WTC11 (cell line): ENCODE results near the gene ZSWIM6. TPM values are rescaled to one million over a fixed set of nuclear protein-coding genes. Genes with fewer than 3 reads are reported as not detected.

Experiments
- ATAC-seq: fragments of 200-7000 bp; cut with Tn5 transposase; 2 replicates; pipeline ENCODE4 v1.10.0; 2021; ENCODE audit warnings: mild to moderate bottlenecking, moderate library complexity
- CTCF ChIA-PET: fragments of 300-600 bp; sonication (Branson Sonifier 250); formaldehyde crosslinking; loops from one replicate; lab custom pipeline; 2021; ENCODE audit warnings: antibody characterized with exemption; lab: Charles Lee
- POLR2A ChIA-PET: fragments of 350-600 bp; sonication (Branson Sonifier 250); formaldehyde crosslinking; loops from one replicate; lab custom pipeline; 2021; ENCODE audit warnings: antibody characterized with exemption; lab: Charles Lee
- DNase-seq: peaks from one replicate; pipeline ENCODE4 v3.0.0; 2021; ENCODE audit warnings: low spot score
- H3K27ac Mint-ChIP-seq: 2 replicates; pipeline ENCODE4 v1.8.0; 2021; ENCODE audit warnings: mixed read lengths
- H3K27me3 Mint-ChIP-seq: 2 replicates; pipeline ENCODE4 v1.8.0; 2021; ENCODE audit warnings: low read depth, mild to moderate bottlenecking, moderate library complexity, mixed read lengths
- H3K36me3 Mint-ChIP-seq: 2 replicates; pipeline ENCODE4 v1.8.0; 2021; ENCODE audit warnings: mixed read lengths
- H3K4me1 Mint-ChIP-seq: 2 replicates; pipeline ENCODE4 v1.8.0; 2022; ENCODE audit warnings: mixed read lengths
- H3K4me3 Mint-ChIP-seq: 2 replicates; pipeline ENCODE4 v1.8.0; 2021; ENCODE audit warnings: mild to moderate bottlenecking, moderate library complexity, mixed read lengths
- H3K9me3 Mint-ChIP-seq: 2 replicates; pipeline ENCODE4 v1.8.0; 2021; ENCODE audit warnings: mixed read lengths
- CREB1 ChIP-seq: sonication (generic); formaldehyde crosslinking; IDR thresholded peaks from 2 replicates; pipeline ENCODE4 v1.8.0; 2023; ENCODE audit warnings: mild to moderate bottlenecking, missing genetic modification reagents
- CREM ChIP-seq: sonication (generic); formaldehyde crosslinking; IDR thresholded peaks from 2 replicates; pipeline ENCODE4 v1.8.1; 2022; ENCODE audit warnings: mild to moderate bottlenecking, missing genetic modification reagents, moderate library complexity
- EMX1 ChIP-seq: fragments of 250-450 bp; sonication (Bioruptor Pico); IDR thresholded peaks from 2 replicates; pipeline ENCODE4 v1.8.0; 2021; ENCODE audit warnings: mild to moderate bottlenecking
- ESRRA ChIP-seq: sonication (generic); formaldehyde crosslinking; IDR thresholded peaks from 2 replicates; pipeline ENCODE4 v1.8.1; 2022; ENCODE audit warnings: mild to moderate bottlenecking, missing genetic modification reagents, borderline replicate concordance
- ETV6 ChIP-seq: sonication (generic); formaldehyde crosslinking; IDR thresholded peaks from 2 replicates; pipeline ENCODE4 v1.8.1; 2022; ENCODE audit warnings: mild to moderate bottlenecking, missing genetic modification reagents
- FOXJ3 ChIP-seq: sonication (generic); formaldehyde crosslinking; IDR thresholded peaks from 2 replicates; pipeline ENCODE4 v1.9.0; 2021; ENCODE audit warnings: missing genetic modification reagents, mild to moderate bottlenecking, borderline replicate concordance
- GABPB1 ChIP-seq: sonication (generic); formaldehyde crosslinking; IDR thresholded peaks from 2 replicates; pipeline ENCODE4 v1.8.1; 2023; ENCODE audit warnings: mild to moderate bottlenecking, missing genetic modification reagents
- GRHL2 ChIP-seq: fragments of 250-450 bp; sonication (Bioruptor Pico); IDR thresholded peaks from 2 replicates; pipeline ENCODE4 v1.8.0; 2022; ENCODE audit warnings: mild to moderate bottlenecking, moderate library complexity; ENCODE audit not compliant: insufficient replicate concordance, severe bottlenecking
- GTF2I ChIP-seq: fragments of 250-450 bp; sonication (Bioruptor Pico); conservative IDR thresholded peaks from 2 replicates; pipeline ENCODE4 v1.4.0; 2021; ENCODE audit warnings: mild to moderate bottlenecking
- HMGA2 ChIP-seq: fragments of 250-450 bp; sonication (Bioruptor Pico); IDR thresholded peaks from 2 replicates; pipeline ENCODE4 v1.4.0; 2021; ENCODE audit warnings: mild to moderate bottlenecking, moderate library complexity
- JUN ChIP-seq: sonication (generic); formaldehyde crosslinking; IDR thresholded peaks from 2 replicates; pipeline ENCODE4 v1.8.0; 2023; ENCODE audit warnings: mild to moderate bottlenecking, missing genetic modification reagents
- SMAD4 ChIP-seq: sonication (generic); formaldehyde crosslinking; IDR thresholded peaks from 2 replicates; pipeline ENCODE4 v1.8.0; 2022; ENCODE audit warnings: mild to moderate bottlenecking, missing genetic modification reagents
- TP53 ChIP-seq: sonication (generic); formaldehyde crosslinking; IDR thresholded peaks from 2 replicates; pipeline ENCODE4 v1.8.1; 2023; ENCODE audit warnings: mild to moderate bottlenecking, missing genetic modification reagents
- ZNF232 ChIP-seq: sonication (generic); formaldehyde crosslinking; IDR thresholded peaks from 2 replicates; pipeline ENCODE4 v1.8.0; 2022; ENCODE audit warnings: mild to moderate bottlenecking, missing genetic modification reagents
- ZNF317 ChIP-seq: sonication (generic); formaldehyde crosslinking; IDR thresholded peaks from 2 replicates; pipeline ENCODE4 v1.8.1; 2023; ENCODE audit warnings: low read depth, mild to moderate bottlenecking, moderate library complexity, missing genetic modification reagents, borderline replicate concordance
- ZNF396 ChIP-seq: fragments of 250-450 bp; sonication (Bioruptor Pico); IDR thresholded peaks from 2 replicates; pipeline ENCODE4 v1.8.0; 2021; ENCODE audit warnings: mild to moderate bottlenecking, moderate library complexity, borderline replicate concordance
- ZNF671 ChIP-seq: fragments of 250-450 bp; sonication (Bioruptor Pico); IDR thresholded peaks from 2 replicates; pipeline ENCODE4 v1.8.0; 2021; ENCODE audit warnings: mild to moderate bottlenecking
- total RNA-seq: library from RNA; stranded (reverse); gene quantifications from 3 replicates; pipeline ENCODE4 v1.2.3, GENCODE V29; 2021
- TF ChIP-seq, protein P1 (sequence below): sonication (generic); formaldehyde crosslinking; IDR thresholded peaks from 2 replicates; pipeline ENCODE4 v1.8.0; 2022; ENCODE audit warnings: mild to moderate bottlenecking, missing genetic modification reagents
- TF ChIP-seq, protein P2 (sequence below): sonication (generic); formaldehyde crosslinking; IDR thresholded peaks from 2 replicates; pipeline ENCODE4 v1.8.0; 2022; ENCODE audit warnings: mild to moderate bottlenecking, missing genetic modification reagents
- TF ChIP-seq, protein P3 (sequence below): fragments of 250-450 bp; sonication (Bioruptor Pico); IDR thresholded peaks from 2 replicates; pipeline ENCODE4 v1.9.0; 2021; ENCODE audit warnings: mild to moderate bottlenecking, borderline replicate concordance
- TF ChIP-seq, protein P4 (sequence below): sonication (generic); formaldehyde crosslinking; IDR thresholded peaks from 2 replicates; pipeline ENCODE4 v1.8.1; 2022; ENCODE audit warnings: low read depth, missing genetic modification reagents, borderline replicate concordance
- TF ChIP-seq, protein P5 (sequence below): sonication (generic); formaldehyde crosslinking; IDR thresholded peaks from 2 replicates; pipeline ENCODE4 v1.8.1; 2023; ENCODE audit warnings: mild to moderate bottlenecking, moderate library complexity, missing genetic modification reagents
- TF ChIP-seq, protein P6 (sequence below): sonication (generic); formaldehyde crosslinking; IDR thresholded peaks from 2 replicates; pipeline ENCODE4 v1.8.0; 2022; ENCODE audit warnings: missing genetic modification reagents

The ZSWIM6 gene
- total RNA-seq, 1 experiment from 2014 or later: 12.5 TPM

DNA sequence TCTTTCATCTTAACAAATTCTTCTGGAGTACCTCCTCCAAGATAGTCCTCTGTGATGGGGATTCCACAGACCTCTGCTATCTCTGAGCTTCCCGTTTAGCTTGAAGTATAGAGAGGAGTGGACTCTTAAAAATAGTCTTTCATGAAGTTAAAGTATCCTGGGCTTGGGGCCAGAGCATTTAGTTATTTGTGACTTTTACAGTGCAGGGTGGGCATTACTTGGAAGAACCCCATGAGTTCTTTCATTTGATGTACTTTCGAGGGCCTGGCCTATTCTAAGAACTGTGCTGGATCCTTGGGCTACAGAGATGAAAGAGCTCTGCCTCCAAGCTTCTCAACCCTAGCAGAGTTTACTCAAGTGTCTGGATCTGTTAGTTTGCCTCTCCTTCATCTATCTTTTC is 131.5 kb downstream of the ZSWIM6 start:
- no peak for TF ChIP-seq ETV6
- no peak for TF ChIP-seq CREM (CRISPR knock-in tag)
- TF ChIP-seq JUN: no peak
- TF ChIP-seq ZNF317: no peak
- no peak for TF ChIP-seq ZNF232 (CRISPR knock-in tag)
- no peak for TF ChIP-seq GTF2I (CRISPR knock-in tag)
- TF ChIP-seq FOXJ3 (CRISPR knock-in tag): no peak
- TF ChIP-seq TP53 (CRISPR knock-in tag): no peak
- no peak for TF ChIP-seq ZNF396 (CRISPR knock-in tag)
- TF ChIP-seq, protein P1, sequence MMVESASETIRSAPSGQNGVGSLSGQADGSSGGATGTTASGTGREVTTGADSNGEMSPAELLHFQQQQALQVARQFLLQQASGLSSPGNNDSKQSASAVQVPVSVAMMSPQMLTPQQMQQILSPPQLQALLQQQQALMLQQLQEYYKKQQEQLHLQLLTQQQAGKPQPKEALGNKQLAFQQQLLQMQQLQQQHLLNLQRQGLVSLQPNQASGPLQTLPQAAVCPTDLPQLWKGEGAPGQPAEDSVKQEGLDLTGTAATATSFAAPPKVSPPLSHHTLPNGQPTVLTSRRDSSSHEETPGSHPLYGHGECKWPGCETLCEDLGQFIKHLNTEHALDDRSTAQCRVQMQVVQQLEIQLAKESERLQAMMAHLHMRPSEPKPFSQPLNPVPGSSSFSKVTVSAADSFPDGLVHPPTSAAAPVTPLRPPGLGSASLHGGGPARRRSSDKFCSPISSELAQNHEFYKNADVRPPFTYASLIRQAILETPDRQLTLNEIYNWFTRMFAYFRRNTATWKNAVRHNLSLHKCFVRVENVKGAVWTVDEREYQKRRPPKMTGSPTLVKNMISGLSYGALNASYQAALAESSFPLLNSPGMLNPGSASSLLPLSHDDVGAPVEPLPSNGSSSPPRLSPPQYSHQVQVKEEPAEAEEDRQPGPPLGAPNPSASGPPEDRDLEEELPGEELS (CRISPR knock-in tag): no peak
- no peak for TF ChIP-seq GRHL2 (CRISPR knock-in tag)
- TF ChIP-seq GABPB1 (CRISPR knock-in tag): no peak
- no peak for TF ChIP-seq ESRRA (CRISPR knock-in tag)
- no peak for TF ChIP-seq HMGA2 (CRISPR knock-in tag)
- TF ChIP-seq, protein P2, sequence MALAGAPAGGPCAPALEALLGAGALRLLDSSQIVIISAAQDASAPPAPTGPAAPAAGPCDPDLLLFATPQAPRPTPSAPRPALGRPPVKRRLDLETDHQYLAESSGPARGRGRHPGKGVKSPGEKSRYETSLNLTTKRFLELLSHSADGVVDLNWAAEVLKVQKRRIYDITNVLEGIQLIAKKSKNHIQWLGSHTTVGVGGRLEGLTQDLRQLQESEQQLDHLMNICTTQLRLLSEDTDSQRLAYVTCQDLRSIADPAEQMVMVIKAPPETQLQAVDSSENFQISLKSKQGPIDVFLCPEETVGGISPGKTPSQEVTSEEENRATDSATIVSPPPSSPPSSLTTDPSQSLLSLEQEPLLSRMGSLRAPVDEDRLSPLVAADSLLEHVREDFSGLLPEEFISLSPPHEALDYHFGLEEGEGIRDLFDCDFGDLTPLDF (CRISPR knock-in tag): no peak
- TF ChIP-seq ZNF671 (CRISPR knock-in tag): no peak
- H3K27ac Mint-ChIP-seq: no peak overlapping the region
- H3K4me1 Mint-ChIP-seq: peaks cover 32% of the 10 kb centered on the region
- DNase-seq: no peak
- ChIA-PET CTCF (no interaction called here), POLR2A (interaction anchor here (0.6 kb wide), 1 partner anchor 9 kb away, joined by 8 read pairs; no protein-coding TSS in a partner anchor)
- no peak for ATAC-seq
- H3K4me3 Mint-ChIP-seq: no peak overlapping the region
- no peaks in the 10 kb centered on the region for H3K36me3 Mint-ChIP-seq
- no peaks in the 10 kb centered on the region for H3K27me3 Mint-ChIP-seq
- H3K9me3 Mint-ChIP-seq: no peaks in the 10 kb centered on the region

DNA sequence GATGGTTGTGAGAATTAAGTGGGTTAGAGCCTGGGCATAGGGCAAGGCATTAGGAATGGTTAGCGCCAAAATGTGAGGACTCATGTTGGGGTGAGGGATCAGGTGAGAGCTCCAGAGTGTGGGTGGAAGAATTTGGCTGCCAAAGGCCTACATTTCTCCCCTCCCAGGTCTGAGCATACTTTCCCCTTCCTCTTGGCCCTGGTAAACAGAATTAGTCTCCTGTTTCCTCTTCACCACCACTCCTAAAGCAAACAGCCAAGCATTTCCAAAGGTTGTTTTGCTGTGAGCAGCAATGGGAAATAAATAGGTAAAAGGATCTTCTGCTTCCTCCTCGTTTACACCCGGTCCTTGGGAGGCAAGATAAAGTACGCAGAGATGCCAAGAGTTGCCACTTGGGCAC is 132.5 kb downstream of the ZSWIM6 start:
- ATAC-seq: no peak
- ChIA-PET POLR2A (no interaction called here), CTCF (no interaction called here)
- no peak for DNase-seq
- Mint-ChIP-seq H3K4me1 (peaks cover 32% of the 10 kb centered on the region), H3K36me3 (no peaks in the 10 kb centered on the region), H3K4me3 (no peak overlapping the region), H3K27me3 (no peaks in the 10 kb centered on the region), H3K9me3 (no peaks in the 10 kb centered on the region), H3K27ac (peak overlapping the region; percentile 80; the same call in 1 of the 2 replicates)
- TF ChIP-seq GRHL2 (CRISPR knock-in tag): no peak
- TF ChIP-seq CREM (CRISPR knock-in tag): no peak
- TF ChIP-seq ZNF396 (CRISPR knock-in tag): no peak
- TF ChIP-seq, protein P3, sequence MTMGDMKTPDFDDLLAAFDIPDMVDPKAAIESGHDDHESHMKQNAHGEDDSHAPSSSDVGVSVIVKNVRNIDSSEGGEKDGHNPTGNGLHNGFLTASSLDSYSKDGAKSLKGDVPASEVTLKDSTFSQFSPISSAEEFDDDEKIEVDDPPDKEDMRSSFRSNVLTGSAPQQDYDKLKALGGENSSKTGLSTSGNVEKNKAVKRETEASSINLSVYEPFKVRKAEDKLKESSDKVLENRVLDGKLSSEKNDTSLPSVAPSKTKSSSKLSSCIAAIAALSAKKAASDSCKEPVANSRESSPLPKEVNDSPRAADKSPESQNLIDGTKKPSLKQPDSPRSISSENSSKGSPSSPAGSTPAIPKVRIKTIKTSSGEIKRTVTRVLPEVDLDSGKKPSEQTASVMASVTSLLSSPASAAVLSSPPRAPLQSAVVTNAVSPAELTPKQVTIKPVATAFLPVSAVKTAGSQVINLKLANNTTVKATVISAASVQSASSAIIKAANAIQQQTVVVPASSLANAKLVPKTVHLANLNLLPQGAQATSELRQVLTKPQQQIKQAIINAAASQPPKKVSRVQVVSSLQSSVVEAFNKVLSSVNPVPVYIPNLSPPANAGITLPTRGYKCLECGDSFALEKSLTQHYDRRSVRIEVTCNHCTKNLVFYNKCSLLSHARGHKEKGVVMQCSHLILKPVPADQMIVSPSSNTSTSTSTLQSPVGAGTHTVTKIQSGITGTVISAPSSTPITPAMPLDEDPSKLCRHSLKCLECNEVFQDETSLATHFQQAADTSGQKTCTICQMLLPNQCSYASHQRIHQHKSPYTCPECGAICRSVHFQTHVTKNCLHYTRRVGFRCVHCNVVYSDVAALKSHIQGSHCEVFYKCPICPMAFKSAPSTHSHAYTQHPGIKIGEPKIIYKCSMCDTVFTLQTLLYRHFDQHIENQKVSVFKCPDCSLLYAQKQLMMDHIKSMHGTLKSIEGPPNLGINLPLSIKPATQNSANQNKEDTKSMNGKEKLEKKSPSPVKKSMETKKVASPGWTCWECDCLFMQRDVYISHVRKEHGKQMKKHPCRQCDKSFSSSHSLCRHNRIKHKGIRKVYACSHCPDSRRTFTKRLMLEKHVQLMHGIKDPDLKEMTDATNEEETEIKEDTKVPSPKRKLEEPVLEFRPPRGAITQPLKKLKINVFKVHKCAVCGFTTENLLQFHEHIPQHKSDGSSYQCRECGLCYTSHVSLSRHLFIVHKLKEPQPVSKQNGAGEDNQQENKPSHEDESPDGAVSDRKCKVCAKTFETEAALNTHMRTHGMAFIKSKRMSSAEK (CRISPR knock-in tag): no peak
- no peak for TF ChIP-seq EMX1 (CRISPR knock-in tag)
- TF ChIP-seq, protein P4, sequence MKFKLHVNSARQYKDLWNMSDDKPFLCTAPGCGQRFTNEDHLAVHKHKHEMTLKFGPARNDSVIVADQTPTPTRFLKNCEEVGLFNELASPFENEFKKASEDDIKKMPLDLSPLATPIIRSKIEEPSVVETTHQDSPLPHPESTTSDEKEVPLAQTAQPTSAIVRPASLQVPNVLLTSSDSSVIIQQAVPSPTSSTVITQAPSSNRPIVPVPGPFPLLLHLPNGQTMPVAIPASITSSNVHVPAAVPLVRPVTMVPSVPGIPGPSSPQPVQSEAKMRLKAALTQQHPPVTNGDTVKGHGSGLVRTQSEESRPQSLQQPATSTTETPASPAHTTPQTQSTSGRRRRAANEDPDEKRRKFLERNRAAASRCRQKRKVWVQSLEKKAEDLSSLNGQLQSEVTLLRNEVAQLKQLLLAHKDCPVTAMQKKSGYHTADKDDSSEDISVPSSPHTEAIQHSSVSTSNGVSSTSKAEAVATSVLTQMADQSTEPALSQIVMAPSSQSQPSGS (CRISPR knock-in tag): no peak
- TF ChIP-seq, protein P5, sequence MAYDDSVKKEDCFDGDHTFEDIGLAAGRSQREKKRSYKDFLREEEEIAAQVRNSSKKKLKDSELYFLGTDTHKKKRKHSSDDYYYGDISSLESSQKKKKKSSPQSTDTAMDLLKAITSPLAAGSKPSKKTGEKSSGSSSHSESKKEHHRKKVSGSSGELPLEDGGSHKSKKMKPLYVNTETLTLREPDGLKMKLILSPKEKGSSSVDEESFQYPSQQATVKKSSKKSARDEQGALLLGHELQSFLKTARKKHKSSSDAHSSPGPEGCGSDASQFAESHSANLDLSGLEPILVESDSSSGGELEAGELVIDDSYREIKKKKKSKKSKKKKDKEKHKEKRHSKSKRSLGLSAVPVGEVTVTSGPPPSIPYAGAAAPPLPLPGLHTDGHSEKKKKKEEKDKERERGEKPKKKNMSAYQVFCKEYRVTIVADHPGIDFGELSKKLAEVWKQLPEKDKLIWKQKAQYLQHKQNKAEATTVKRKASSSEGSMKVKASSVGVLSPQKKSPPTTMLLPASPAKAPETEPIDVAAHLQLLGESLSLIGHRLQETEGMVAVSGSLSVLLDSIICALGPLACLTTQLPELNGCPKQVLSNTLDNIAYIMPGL (CRISPR knock-in tag): no peak
- no peak for TF ChIP-seq SMAD4 (CRISPR knock-in tag)
- no peak for TF ChIP-seq CREB1 (CRISPR knock-in tag)
- TF ChIP-seq, protein P6, sequence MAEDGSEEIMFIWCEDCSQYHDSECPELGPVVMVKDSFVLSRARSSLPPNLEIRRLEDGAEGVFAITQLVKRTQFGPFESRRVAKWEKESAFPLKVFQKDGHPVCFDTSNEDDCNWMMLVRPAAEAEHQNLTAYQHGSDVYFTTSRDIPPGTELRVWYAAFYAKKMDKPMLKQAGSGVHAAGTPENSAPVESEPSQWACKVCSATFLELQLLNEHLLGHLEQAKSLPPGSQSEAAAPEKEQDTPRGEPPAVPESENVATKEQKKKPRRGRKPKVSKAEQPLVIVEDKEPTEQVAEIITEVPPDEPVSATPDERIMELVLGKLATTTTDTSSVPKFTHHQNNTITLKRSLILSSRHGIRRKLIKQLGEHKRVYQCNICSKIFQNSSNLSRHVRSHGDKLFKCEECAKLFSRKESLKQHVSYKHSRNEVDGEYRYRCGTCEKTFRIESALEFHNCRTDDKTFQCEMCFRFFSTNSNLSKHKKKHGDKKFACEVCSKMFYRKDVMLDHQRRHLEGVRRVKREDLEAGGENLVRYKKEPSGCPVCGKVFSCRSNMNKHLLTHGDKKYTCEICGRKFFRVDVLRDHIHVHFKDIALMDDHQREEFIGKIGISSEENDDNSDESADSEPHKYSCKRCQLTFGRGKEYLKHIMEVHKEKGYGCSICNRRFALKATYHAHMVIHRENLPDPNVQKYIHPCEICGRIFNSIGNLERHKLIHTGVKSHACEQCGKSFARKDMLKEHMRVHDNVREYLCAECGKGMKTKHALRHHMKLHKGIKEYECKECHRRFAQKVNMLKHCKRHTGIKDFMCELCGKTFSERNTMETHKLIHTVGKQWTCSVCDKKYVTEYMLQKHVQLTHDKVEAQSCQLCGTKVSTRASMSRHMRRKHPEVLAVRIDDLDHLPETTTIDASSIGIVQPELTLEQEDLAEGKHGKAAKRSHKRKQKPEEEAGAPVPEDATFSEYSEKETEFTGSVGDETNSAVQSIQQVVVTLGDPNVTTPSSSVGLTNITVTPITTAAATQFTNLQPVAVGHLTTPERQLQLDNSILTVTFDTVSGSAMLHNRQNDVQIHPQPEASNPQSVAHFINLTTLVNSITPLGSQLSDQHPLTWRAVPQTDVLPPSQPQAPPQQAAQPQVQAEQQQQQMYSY: no peak
